Upper lobe of left lung (tissue), 4 donors: ENCODE measurements around the gene SLC49A3.

ENCODE experiments used
- CTCF ChIP-seq, 6 experiments: fragments of 450-650 bp in 4 of 6; fragments of 200-600 bp in 2 of 6; sonication (generic) in 2 of 6; IDR thresholded peaks; one replicate each; pipeline ENCODE4 v1.5.1; 2016 to 2019; ENCODE audit warnings: antibody characterized with exemption in 6 of 6
- EP300 ChIP-seq, 4 donors: sonication (generic); formaldehyde crosslinking; IDR thresholded peaks; one replicate each; pipeline ENCODE4 v1.5.1; 2017; ENCODE audit warnings: antibody characterized with exemption in 4 of 4, control low read depth in 2 of 4
- POLR2A ChIP-seq, 4 donors: fragments of 450-650 bp; IDR thresholded peaks; one replicate each; pipeline ENCODE4 v1.5.1; 2016 to 2017; ENCODE audit warnings: antibody characterized with exemption in 4 of 4, mild to moderate bottlenecking in 2 of 4

- TF ChIP-seq CTCF (IDR thresholded peaks at IDR 0.05) (no peak), POLR2A (IDR thresholded peaks at IDR 0.05) (no peak), EP300 (IDR thresholded peaks at IDR 0.05) (no peak)
Measured at GRCh38 chr4:646460-646859, 42.5 kb downstream of the SLC49A3 start.
